Neural cell (in vitro differentiated cells): Measurements from ENCODE around the gene GCDH. TPM values are rescaled to one million over a fixed set of nuclear protein-coding genes. Genes with fewer than 3 reads are reported as not detected.

ENCODE experiments used
- H2AFZ ChIP-seq: fragments of 200-600, 300-800 bp; sonication (generic), shearing (Covaris generic); 2 replicates; pipeline ENCODE4 v1.6.0; 2014; ENCODE audit warnings: low read depth, mild to moderate bottlenecking, antibody characterized with exemption, low read length, moderate library complexity
- H3F3A ChIP-seq: fragments of 200-600 bp; shearing (Covaris generic); 2 replicates; pipeline ENCODE4 v1.6.1; 2016; ENCODE audit warnings: mild to moderate bottlenecking, moderate library complexity, mixed read lengths, antibody characterized with exemption, low read length; ENCODE audit not compliant: insufficient read depth, poor library complexity, severe bottlenecking
- H3K27ac ChIP-seq: fragments of 200-600, 300-800 bp; sonication (generic), shearing (Covaris generic); 2 replicates; pipeline ENCODE4 v1.5.1; 2014; ENCODE audit warnings: mild to moderate bottlenecking, low read length, moderate library complexity
- H3K27me3 ChIP-seq: fragments of 300-800, 200-600 bp; sonication (generic), shearing (Covaris generic); 2 replicates; pipeline ENCODE4 v1.6.0; 2014; ENCODE audit warnings: mild to moderate bottlenecking, low read depth, low read length, moderate library complexity; ENCODE audit not compliant: insufficient read depth
- H3K36me3 ChIP-seq: fragments of 300-800, 200-600 bp; sonication (generic), shearing (Covaris generic); 2 replicates; pipeline ENCODE4 v1.5.1; 2014; ENCODE audit warnings: mild to moderate bottlenecking, antibody characterized with exemption, low read length, moderate library complexity; ENCODE audit not compliant: insufficient read depth
- H3K4me2 ChIP-seq: fragments of 300-800, 200-600 bp; sonication (generic), shearing (Covaris generic); 2 replicates; pipeline ENCODE4 v1.6.0; 2014; ENCODE audit warnings: mild to moderate bottlenecking, low read length
- H3K4me3 ChIP-seq: fragments of 300-800, 200-600 bp; sonication (generic), shearing (Covaris generic); 2 replicates; pipeline ENCODE4 v1.5.1; 2014; ENCODE audit warnings: mild to moderate bottlenecking, low read length, moderate library complexity
- H3K79me2 ChIP-seq: fragments of 200-600 bp; shearing (Covaris generic); replicated peaks from 2 replicates; pipeline ENCODE4 v1.6.0; 2014; ENCODE audit warnings: mild to moderate bottlenecking, low read length, moderate library complexity; ENCODE audit not compliant: insufficient read depth
- H3K9ac ChIP-seq: fragments of 300-800, 200-600 bp; sonication (generic), shearing (Covaris generic); 2 replicates; pipeline ENCODE4 v1.6.1; 2016; ENCODE audit warnings: mild to moderate bottlenecking, low read length, mixed read lengths
- H3K9me2 ChIP-seq: fragments of 200-600 bp; shearing (Covaris generic); 2 replicates; pipeline ENCODE4 v1.6.1; 2016; ENCODE audit warnings: mild to moderate bottlenecking, low read length, mixed read lengths; ENCODE audit not compliant: insufficient read depth
- H3K9me3 ChIP-seq: fragments of 200-600, 300-800 bp; sonication (generic), shearing (Covaris generic); 2 replicates; pipeline ENCODE4 v1.6.1; 2016; ENCODE audit warnings: mild to moderate bottlenecking, mixed run types, low read length, moderate library complexity, mixed read lengths
- H4K20me1 ChIP-seq: fragments of 200-600 bp; shearing (Covaris generic); 2 replicates; pipeline ENCODE4 v1.6.1; 2016; ENCODE audit warnings: mild to moderate bottlenecking, mixed run types; ENCODE audit not compliant: insufficient read depth
- CTCF ChIP-seq: fragments of 450-650 bp; IDR thresholded peaks from 2 replicates; pipeline ENCODE4 v1.5.1; 2014; ENCODE audit warnings: antibody characterized with exemption, mild to moderate bottlenecking, moderate library complexity; ENCODE audit not compliant: poor library complexity, severe bottlenecking
- EP300 ChIP-seq: fragments of 450-650 bp; conservative IDR thresholded peaks from 2 replicates; pipeline ENCODE4 v1.6.1; 2014; ENCODE audit warnings: antibody characterized with exemption, mild to moderate bottlenecking, moderate library complexity; ENCODE audit not compliant: poor library complexity, severe bottlenecking
- EZH2 ChIP-seq: fragments of 200-600, 300-800 bp; shearing (Covaris generic), sonication (generic); IDR thresholded peaks from 2 replicates; pipeline ENCODE4 v1.6.1; 2014; ENCODE audit warnings: antibody characterized with exemption, low read length, borderline replicate concordance, mild to moderate bottlenecking; ENCODE audit not compliant: insufficient read depth, poor library complexity, severe bottlenecking
- MXI1 ChIP-seq: fragments of 450-650 bp; conservative IDR thresholded peaks from 2 replicates; pipeline ENCODE4 v1.6.1; 2014; ENCODE audit warnings: antibody characterized with exemption, mild to moderate bottlenecking; ENCODE audit not compliant: poor library complexity, severe bottlenecking
- POLR2AphosphoS5 ChIP-seq: IDR thresholded peaks from 2 replicates; pipeline ENCODE4 v1.6.1; 2012
- RAD21 ChIP-seq: fragments of 450-650 bp; conservative IDR thresholded peaks from 2 replicates; pipeline ENCODE4 v1.6.1; 2014; ENCODE audit warnings: antibody characterized with exemption, mild to moderate bottlenecking, moderate library complexity
- REST ChIP-seq: IDR thresholded peaks from 2 replicates; pipeline ENCODE4 v1.6.1; 2012; ENCODE audit warnings: borderline replicate concordance
- SMC3 ChIP-seq: fragments of 450-650 bp; conservative IDR thresholded peaks from 2 replicates; pipeline ENCODE4 v1.6.1; 2014; ENCODE audit warnings: antibody characterized with exemption, mild to moderate bottlenecking, moderate library complexity; ENCODE audit not compliant: poor library complexity
- TAF1 ChIP-seq: IDR thresholded peaks from 2 replicates; pipeline ENCODE4 v1.6.1; 2012; ENCODE audit warnings: low read depth
- polyA plus RNA-seq: library from polyadenylated mRNA; depleted of rRNA; stranded (reverse); fragments of >200 nt; gene quantifications from 2 replicates; pipeline ENCODE4 v1.2.3, GENCODE V29; 2014

Gene GCDH
- polyA plus RNA-seq, 1 donor from 2014 or later: 35.4 TPM

- Histone ChIP-seq H3K36me3 (peaks cover 4% of the 10 kb centered on the region), H3K4me3 (no peak overlapping the region), H4K20me1 (no peaks in the 10 kb centered on the region), H3K9me2 (no peaks in the 10 kb centered on the region), H2AFZ (no peak overlapping the region), H3F3A (no peaks in the 10 kb centered on the region), H3K27ac (no peak overlapping the region), H3K9ac (no peak overlapping the region), H3K4me2 (no peak overlapping the region), H3K79me2 (no peaks in the 10 kb centered on the region), H3K27me3 (no peaks in the 10 kb centered on the region), H3K9me3 (no peaks in the 10 kb centered on the region)
- TF ChIP-seq EP300 (no peak), POLR2AphosphoS5 (no peak), RAD21 (no peak), MXI1 (no peak), EZH2 (no peak), TAF1 (no peak), CTCF (no peak), SMC3 (no peak), REST (no peak)
These were observed 25.1 kb upstream of the GCDH start for GRCh38 chr19:12865746-12866415.

GRCh38 chr19:12866416-12867119 lies 24.4 kb upstream of the GCDH start:
- Histone ChIP-seq H3K4me2 (no peak overlapping the region), H3K27me3 (no peaks in the 10 kb centered on the region), H3K9me3 (no peaks in the 10 kb centered on the region), H3K27ac (no peak overlapping the region), H3K4me3 (no peak overlapping the region), H3K36me3 (peaks cover 4% of the 10 kb centered on the region), H3K9ac (no peak overlapping the region), H4K20me1 (no peaks in the 10 kb centered on the region), H3F3A (no peaks in the 10 kb centered on the region), H2AFZ (no peak overlapping the region), H3K9me2 (no peaks in the 10 kb centered on the region), H3K79me2 (no peaks in the 10 kb centered on the region)
- no peak for TF ChIP-seq EZH2
- TF ChIP-seq TAF1: no peak
- peak; percentile 9 for TF ChIP-seq POLR2AphosphoS5
- no peak for TF ChIP-seq REST
- TF ChIP-seq CTCF: no peak
